ENCODE measurements around the gene PPP1R1A.

DNA sequence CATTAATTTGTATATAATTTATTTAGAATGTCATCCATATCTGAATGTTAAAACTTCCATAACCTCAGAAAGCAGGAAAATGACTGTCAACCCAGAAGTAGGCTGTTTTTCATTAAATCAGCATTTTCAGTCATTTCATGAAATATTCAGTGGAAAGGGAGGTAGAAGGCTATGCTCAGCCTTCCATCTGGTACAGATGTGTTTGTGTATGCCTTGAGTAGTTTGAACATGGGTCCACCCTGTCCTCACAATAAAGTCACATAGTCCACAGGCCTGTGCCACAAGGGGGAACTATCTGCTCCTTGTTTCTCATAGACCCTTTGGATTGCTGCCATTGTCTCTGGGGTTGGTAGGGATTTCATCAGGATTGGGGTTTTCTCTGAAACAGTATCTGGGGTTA lies 37.1 kb upstream of the PPP1R1A start:
- TF ChIP-seq TBL1XR1 (IDR thresholded peaks at IDR 0.05; ENCODE audit: low read length in 2 of 2) (no peak), ZFX (CRISPR knock-in tag; IDR thresholded peaks at IDR 0.05) (no peak), NR3C1 (CRISPR knock-in tag; IDR thresholded peaks at IDR 0.05) (no peak), POLR2A (conservative IDR thresholded peaks at IDR 0.05) (no peak), ETV6 (IDR thresholded peaks at IDR 0.05; ENCODE audit: borderline replicate concordance in 1 of 2, low read depth in 2 of 2, low read length in 1 of 2) (no peak), ETV6 (CRISPR knock-in tag; IDR thresholded peaks at IDR 0.05; ENCODE audit: borderline replicate concordance) (no peak)
- TF ChIP-seq, protein P1, sequence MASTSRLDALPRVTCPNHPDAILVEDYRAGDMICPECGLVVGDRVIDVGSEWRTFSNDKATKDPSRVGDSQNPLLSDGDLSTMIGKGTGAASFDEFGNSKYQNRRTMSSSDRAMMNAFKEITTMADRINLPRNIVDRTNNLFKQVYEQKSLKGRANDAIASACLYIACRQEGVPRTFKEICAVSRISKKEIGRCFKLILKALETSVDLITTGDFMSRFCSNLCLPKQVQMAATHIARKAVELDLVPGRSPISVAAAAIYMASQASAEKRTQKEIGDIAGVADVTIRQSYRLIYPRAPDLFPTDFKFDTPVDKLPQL (IDR thresholded peaks at IDR 0.05; ENCODE audit: extremely low read depth, insufficient read length), result no peak
- TF ChIP-seq, protein P2, sequence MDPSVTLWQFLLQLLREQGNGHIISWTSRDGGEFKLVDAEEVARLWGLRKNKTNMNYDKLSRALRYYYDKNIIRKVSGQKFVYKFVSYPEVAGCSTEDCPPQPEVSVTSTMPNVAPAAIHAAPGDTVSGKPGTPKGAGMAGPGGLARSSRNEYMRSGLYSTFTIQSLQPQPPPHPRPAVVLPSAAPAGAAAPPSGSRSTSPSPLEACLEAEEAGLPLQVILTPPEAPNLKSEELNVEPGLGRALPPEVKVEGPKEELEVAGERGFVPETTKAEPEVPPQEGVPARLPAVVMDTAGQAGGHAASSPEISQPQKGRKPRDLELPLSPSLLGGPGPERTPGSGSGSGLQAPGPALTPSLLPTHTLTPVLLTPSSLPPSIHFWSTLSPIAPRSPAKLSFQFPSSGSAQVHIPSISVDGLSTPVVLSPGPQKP (CRISPR knock-in tag; IDR thresholded peaks at IDR 0.05), result no peak
- TF ChIP-seq, protein P3, sequence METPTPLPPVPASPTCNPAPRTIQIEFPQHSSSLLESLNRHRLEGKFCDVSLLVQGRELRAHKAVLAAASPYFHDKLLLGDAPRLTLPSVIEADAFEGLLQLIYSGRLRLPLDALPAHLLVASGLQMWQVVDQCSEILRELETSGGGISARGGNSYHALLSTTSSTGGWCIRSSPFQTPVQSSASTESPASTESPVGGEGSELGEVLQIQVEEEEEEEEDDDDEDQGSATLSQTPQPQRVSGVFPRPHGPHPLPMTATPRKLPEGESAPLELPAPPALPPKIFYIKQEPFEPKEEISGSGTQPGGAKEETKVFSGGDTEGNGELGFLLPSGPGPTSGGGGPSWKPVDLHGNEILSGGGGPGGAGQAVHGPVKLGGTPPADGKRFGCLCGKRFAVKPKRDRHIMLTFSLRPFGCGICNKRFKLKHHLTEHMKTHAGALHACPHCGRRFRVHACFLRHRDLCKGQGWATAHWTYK (CRISPR knock-in tag; IDR thresholded peaks at IDR 0.05), result no peak
- TF ChIP-seq, protein P4, sequence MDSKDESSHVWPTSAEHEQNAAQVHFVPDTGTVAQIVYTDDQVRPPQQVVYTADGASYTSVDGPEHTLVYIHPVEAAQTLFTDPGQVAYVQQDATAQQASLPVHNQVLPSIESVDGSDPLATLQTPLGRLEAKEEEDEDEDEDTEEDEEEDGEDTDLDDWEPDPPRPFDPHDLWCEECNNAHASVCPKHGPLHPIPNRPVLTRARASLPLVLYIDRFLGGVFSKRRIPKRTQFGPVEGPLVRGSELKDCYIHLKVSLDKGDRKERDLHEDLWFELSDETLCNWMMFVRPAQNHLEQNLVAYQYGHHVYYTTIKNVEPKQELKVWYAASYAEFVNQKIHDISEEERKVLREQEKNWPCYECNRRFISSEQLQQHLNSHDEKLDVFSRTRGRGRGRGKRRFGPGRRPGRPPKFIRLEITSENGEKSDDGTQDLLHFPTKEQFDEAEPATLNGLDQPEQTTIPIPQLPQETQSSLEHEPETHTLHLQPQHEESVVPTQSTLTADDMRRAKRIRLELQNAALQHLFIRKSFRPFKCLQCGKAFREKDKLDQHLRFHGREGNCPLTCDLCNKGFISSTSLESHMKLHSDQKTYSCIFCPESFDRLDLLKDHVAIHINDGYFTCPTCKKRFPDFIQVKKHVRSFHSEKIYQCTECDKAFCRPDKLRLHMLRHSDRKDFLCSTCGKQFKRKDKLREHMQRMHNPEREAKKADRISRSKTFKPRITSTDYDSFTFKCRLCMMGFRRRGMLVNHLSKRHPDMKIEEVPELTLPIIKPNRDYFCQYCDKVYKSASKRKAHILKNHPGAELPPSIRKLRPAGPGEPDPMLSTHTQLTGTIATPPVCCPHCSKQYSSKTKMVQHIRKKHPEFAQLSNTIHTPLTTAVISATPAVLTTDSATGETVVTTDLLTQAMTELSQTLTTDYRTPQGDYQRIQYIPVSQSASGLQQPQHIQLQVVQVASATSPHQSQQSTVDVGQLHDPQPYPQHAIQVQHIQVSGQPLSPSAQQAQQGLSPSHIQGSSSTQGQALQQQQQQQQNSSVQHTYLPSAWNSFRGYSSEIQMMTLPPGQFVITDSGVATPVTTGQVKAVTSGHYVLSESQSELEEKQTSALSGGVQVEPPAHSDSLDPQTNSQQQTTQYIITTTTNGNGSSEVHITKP (IDR thresholded peaks at IDR 0.05; ENCODE audit: partially characterized antibody), result no peak
- TF ChIP-seq, protein P5, sequence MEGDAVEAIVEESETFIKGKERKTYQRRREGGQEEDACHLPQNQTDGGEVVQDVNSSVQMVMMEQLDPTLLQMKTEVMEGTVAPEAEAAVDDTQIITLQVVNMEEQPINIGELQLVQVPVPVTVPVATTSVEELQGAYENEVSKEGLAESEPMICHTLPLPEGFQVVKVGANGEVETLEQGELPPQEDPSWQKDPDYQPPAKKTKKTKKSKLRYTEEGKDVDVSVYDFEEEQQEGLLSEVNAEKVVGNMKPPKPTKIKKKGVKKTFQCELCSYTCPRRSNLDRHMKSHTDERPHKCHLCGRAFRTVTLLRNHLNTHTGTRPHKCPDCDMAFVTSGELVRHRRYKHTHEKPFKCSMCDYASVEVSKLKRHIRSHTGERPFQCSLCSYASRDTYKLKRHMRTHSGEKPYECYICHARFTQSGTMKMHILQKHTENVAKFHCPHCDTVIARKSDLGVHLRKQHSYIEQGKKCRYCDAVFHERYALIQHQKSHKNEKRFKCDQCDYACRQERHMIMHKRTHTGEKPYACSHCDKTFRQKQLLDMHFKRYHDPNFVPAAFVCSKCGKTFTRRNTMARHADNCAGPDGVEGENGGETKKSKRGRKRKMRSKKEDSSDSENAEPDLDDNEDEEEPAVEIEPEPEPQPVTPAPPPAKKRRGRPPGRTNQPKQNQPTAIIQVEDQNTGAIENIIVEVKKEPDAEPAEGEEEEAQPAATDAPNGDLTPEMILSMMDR (IDR thresholded peaks at IDR 0.05 in 2 of 3, conservative IDR thresholded peaks at IDR 0.05 in 1 of 3; ENCODE audit: insufficient read depth in 2 of 3, low read depth in 1 of 3, low read length in 3 of 3), result no peak
